Measurements from ENCODE around the gene CEP57. TPM values are rescaled to one million over a fixed set of nuclear protein-coding genes. Genes with fewer than 3 reads are reported as not detected.

CEP57 gene
- total and polyA plus RNA-seq, 2 of the 4 experiments (the other 2 are of a cell fraction), result 14.5 to 30.5 TPM

DNA sequence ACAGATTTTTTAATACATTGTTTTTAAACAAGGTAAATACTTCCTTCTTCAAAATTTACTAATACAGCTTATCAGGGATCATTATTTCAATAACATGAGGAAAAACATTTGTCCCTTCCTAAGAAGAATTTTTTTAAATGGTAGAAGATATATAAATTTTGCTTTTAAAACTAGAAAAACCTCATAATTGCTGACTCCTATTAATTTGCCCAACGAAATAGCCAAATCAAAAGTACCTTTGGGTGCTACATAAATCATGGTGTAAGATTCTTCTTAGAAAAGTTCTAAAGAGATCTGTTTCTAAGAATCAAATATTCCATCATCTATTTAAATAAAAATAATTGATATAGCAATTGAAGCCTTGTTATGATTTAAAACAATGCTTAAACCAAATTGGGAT is 54.9 kb downstream of the CEP57 start:
- Histone ChIP-seq H2BK15ac (ENCODE audit: low read depth, low read length) (no peak overlapping the region), H3K27me3 (ENCODE audit: control insufficient read depth, insufficient read depth, low read length) (no peaks in the 10 kb centered on the region), H3K4ac (ENCODE audit: low read depth, low read length) (no peak overlapping the region), H3K9ac (ENCODE audit: low read depth, low read length) (no peak overlapping the region), H3K18ac (ENCODE audit: low read depth, low read length) (no peak overlapping the region), H4K5ac (ENCODE audit: low read depth, low read length) (no peak overlapping the region), H3K79me1 (ENCODE audit: low read depth in 1 of 2, low read length in 2 of 2) (peaks cover 12 to 28% of the 10 kb centered on the region in 2 experiments; a peak in 3 of 4 replicates), H3K9me3 (ENCODE audit: control insufficient read depth, insufficient read depth, low read length) (no peaks in the 10 kb centered on the region), H3K23ac (ENCODE audit: low read depth, low read length) (no peak overlapping the region), H3K9me1 (ENCODE audit: insufficient read depth, low read length) (no peaks in the 10 kb centered on the region; the same call in 1 of the 2 replicates), H4K20me1 (ENCODE audit: insufficient read depth, low read length) (no peaks in the 10 kb centered on the region), H2BK20ac (ENCODE audit: low read depth, low read length) (no peak overlapping the region), H2AFZ (replicated peaks; ENCODE audit: low read length, poor library complexity) (no peak overlapping the region), H3K4me2 (ENCODE audit: low read depth, low read length) (no peak overlapping the region), H2BK120ac (ENCODE audit: low read depth, low read length) (no peak overlapping the region), H3K56ac (ENCODE audit: extremely low read depth, insufficient read depth, low read length) (no peak overlapping the region), H2AK5ac (ENCODE audit: low read depth, low read length) (no peak overlapping the region), H2AK9ac (replicated peaks; ENCODE audit: low read depth, low read length, poor library complexity) (no peak overlapping the region), H3K36me3 (ENCODE audit: control insufficient read depth, insufficient read depth, low read length) (peaks cover 7% of the 10 kb centered on the region), H4K91ac (ENCODE audit: insufficient read depth, low read depth, low read length) (no peak overlapping the region), H4K8ac (ENCODE audit: low read depth in 2 of 2, low read length in 2 of 2) (no peak overlapping the region), H3K14ac (replicated peaks; ENCODE audit: low read depth, low read length) (no peak overlapping the region), H3K4me3 (ENCODE audit: insufficient read depth, low read depth, low read length) (no peak overlapping the region), H3K27ac (ENCODE audit: insufficient read depth, low read length) (no peak overlapping the region), H2BK5ac (ENCODE audit: low read depth, low read length, poor library complexity, severe bottlenecking) (no peak overlapping the region), H3K4me1 (ENCODE audit: control insufficient read depth, insufficient read depth, low read length) (peaks cover 4% of the 10 kb centered on the region)
- intact Hi-C loops (cut with micrococcal nuclease) (loop anchor here (5.0 kb wide), 1 partner anchor 127 kb away; no protein-coding TSS in a partner anchor), dilution Hi-C loops (cut with HindIII; ENCODE audit: low sequenced_read_pairs, unreplicated experiment) (no loop called here), in situ Hi-C loops (cut with MboI; ENCODE audit: low sequenced_read_pairs) (loop anchor here (10.0 kb wide), 1 partner anchor 550 kb away; the partner anchor contains the start of gene JRKL)
- POLR2A ChIA-PET (ENCODE audit: unreplicated experiment), result interaction anchor here (0.7 kb wide), 1 partner anchor 555 kb away, joined by 4 read pairs; no protein-coding TSS in a partner anchor
- ATAC-seq (ENCODE audit: low read depth), result no peak
- no CpG with 5 or more reads among the region's 1 CpG for WGBS, 2 experiments (ENCODE audit: extremely low coverage in 2 of 2, insufficient read length in 1 of 2)
- DNase-seq, result no peak
- BruUV-seq (replicated peaks), result no TSS peak
- no peak for TF ChIP-seq MAZ (IDR thresholded peaks at IDR 0.05; ENCODE audit: borderline replicate concordance, low read depth, low read length)
- peak; percentile 71 for TF ChIP-seq MAFK (IDR thresholded peaks at IDR 0.05; ENCODE audit: low read depth, low read length)
- CTCF ChIA-PET, result interaction anchor here (1.5 kb wide), 1 partner anchor 9 kb away, joined by 8 read pairs; no protein-coding TSS in a partner anchor

Measured in IMR-90 (cell line).